GF-D8 (cell line): ENCODE measurements around the gene INAFM2.

Source experiments
- DNase-seq: peaks from one replicate; lab custom pipeline; 2025; lab: John Stamatoyannopoulos, UW

INAFM2 gene

DNA sequence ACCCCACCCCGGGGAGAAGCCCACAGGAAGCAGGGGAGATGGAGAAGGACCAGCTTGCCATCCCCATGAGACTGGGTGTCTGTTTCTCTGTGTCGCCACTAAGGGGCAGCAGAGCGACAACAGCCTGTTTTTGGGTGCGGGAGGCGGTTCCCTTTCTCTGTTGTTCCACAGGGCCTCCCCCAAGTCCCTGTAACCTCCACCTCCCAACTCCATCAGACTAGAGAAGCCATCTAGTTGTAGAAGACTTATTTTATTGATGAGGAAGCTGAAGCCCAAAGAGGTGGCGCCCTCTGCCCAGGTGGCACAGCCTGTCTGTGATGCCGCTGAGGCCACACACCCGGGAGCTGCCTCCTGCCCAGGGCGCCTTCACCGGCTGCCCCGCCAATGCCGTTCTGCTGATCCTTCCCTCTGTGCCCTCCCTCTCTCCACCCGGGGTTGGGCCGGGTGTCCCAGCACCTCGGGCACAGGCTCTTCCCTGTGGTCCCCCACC, 21.2 kb downstream of the INAFM2 start:
- DNase-seq: no peak

GRCh38 chr15:40345225-40345866, 21.9 kb downstream of the INAFM2 start:
- DNase-seq: no peak

DNA sequence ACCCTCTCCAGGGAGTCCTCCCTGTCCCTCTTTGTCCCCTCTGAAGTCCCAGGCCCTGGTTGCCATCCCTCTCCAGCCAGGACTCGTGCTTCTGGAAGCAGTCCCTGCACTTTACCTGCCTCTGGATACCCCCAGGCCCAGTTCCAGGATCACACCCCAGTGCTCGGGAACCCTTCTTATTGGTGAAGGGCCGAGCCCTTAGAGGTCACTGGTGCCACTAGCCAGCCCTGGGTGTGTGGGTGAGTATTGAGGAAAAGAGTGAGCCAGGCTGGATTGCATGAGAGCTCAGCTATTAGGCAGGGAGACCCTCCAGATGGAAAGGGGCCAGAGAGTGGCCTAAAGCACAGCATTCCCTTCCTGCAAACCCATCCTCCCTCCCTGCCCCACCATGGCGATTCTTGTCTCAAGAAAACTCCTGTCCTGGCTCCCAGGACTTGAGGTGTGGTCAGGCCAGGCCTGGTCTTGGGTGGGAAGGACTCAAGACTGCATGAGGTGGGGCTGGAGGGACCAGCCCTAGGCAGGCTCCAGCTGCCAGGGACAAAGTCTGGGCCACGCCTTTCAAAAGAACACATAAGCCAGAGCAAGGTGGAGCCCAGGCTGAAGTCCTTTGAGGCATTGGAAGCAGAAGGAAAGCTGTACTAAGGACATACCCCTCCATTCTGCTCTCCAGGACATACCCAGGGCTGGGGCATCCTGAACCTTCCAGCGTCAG, 22.5 kb downstream of the INAFM2 start:
- DNase-seq: no peak

GRCh38 chr15:40346579-40347558, 23.4 kb downstream of the INAFM2 start:
- no peak for DNase-seq

DNA sequence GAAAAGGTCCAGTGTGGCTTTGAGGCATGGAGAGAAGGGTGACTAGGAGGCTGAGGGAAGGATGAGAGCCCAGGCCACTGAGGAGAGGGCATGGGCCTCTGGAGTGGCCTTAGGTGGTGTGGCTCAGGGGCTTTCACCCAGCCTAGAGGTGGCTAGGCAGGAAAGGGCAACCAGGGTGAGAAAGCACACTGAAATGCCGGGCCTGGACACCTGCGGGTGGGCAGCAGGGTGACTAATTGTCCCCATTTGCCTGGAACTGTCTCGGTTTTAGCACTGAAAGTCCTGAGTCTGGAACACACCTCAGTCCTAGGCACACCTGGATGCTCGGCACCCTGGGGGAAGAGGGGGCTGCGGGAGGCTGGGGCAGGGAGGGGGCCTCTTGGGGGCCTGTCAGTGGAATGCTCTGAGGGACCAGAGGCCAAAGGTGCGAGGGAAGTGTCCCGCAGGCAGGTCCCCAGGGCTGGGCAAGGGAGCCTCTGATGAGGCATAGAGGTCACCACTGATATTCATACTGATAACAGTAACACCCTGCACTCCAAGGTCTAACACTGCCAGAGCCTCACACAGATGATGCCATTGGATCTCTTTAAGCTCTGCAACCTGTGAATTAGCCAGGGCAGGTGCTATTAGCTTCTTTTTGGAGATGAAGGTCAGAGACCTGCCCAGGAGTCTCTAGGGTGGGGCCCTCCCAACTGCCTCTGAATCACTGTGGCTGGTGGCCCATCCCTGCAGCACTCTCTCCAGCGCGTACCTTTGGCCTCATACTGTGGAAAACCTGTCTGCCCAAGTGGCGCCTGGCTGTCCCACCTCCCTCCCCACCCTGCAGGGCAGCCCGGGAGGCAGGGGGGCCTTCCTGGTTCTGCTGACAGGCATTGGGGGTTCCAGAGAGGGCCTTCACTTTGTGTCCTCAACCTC, 24.3 kb downstream of the INAFM2 start:
- no peak for DNase-seq

- no peak for DNase-seq
These were observed 25.0 kb downstream of the INAFM2 start for GRCh38 chr15:40348474-40348870.

DNA sequence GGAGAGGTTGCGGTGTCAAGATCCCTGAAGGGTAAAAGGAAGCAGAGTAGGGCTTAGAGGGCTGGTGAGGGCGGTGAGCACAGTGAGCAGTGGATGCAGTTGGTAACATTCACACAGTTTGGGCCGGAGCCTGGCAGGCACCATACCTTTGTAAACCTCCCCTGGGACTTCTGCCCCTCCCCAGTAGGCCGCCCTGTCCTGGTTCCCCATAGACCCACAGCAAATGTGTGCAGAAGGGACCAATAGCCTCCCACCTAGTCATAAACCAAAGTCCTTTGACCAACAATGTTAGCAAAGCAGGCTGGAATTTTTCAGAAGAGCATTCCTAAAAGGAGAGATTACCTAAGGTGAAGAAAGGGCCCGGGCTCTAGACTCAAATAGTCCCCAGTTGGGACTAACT, 25.7 kb downstream of the INAFM2 start:
- no peak for DNase-seq

DNA sequence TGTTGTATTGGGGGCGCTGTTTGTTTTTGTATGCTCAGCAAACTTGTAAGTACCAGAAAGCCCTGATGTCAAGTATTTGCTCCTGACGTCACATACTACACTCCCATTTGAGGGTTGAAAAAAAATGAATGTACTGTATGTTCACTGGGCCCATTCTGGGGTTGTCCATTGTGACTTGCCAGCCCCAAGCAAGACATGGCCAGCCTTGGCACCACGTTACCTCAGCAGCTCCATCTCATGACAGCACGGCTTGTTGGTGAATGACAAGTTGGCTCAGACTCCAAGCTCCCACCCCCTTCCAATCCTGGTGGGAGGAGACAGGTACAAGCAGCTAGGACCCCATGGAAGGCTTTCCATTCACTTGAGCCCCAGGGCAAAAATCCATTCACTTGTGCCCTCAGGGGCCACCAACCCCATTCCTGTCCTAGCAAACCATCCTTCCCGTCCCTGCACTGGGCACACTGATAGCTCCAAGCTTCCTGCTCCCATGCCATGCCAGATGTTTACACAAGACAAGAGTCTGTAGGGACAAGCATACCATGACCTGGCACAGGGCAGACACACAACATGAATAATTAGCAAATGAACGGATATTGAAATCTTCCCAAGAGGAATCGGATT, 28.9 kb downstream of the INAFM2 start:
- DNase-seq: no peak

- no peak for DNase-seq
These were observed 30.2 kb downstream of the INAFM2 start for GRCh38 chr15:40353697-40354096.

GRCh38 chr15:40354408-40355171, 31.1 kb downstream of the INAFM2 start:
- no peak for DNase-seq

GRCh38 chr15:40355976-40356585, 32.6 kb downstream of the INAFM2 start:
- no peak for DNase-seq

DNA sequence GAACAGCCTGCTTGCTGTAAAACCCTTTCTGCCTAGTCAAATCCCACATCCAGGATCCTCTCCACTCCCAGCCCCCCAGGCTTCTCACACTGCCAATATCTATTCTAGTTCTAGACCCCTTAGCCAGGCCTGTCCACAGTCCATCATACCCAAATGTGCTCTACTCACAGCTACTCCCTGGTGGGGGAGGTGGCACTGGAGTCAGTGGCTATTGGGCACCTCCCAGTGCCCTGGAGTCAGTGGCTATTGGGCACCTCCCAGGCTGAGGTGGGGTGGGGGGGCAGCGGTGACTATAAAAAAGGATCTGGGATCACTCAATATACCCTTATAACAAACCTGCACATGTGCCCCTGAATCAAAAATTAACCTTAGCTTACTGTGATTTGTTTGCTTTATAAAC, 33.8 kb downstream of the INAFM2 start:
- no peak for DNase-seq

DNA sequence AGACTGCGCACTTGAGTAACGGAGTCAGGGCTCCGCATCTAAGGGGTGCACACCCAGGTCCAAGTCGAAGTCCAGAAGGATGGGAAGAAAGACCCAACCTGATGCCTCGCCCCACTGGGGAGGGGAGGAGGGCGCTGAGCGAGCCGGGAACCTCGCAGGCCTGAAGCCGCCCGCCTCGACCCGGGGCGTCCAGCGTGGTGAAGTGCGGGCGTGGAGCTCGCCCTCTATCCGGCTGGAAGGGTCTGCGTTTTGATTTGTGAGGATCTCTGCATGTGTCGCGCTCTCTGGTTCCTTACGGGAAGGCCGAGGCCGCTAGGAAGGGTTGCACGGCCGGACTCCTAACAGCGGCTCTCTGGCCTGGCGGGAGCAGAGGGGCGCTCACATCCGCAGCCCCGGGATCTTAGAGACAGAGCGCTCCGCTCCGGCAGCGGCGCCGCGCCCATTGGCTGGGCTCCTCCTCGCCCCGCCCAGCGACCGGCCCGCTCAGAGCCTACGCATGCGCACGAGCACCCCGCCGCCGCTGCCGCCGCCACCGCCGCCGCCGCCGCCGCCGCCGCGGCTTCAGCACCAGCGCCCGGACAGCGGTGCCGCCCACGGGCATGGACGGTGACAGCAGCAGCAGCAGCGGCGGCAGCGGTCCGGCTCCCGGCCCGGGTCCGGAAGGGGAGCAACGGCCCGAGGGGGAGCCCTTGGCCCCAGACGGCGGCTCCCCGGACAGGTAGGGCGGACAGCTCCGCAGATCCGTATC, 34.4 kb downstream of the INAFM2 start, which contains the start of gene DISP2:
DISP2 (plus strand) TSS at position 497 of the 748 bp plus-strand sequence; CDS start at position 600, 103 bp downstream.
- peak; percentile 13 for DNase-seq

DNA sequence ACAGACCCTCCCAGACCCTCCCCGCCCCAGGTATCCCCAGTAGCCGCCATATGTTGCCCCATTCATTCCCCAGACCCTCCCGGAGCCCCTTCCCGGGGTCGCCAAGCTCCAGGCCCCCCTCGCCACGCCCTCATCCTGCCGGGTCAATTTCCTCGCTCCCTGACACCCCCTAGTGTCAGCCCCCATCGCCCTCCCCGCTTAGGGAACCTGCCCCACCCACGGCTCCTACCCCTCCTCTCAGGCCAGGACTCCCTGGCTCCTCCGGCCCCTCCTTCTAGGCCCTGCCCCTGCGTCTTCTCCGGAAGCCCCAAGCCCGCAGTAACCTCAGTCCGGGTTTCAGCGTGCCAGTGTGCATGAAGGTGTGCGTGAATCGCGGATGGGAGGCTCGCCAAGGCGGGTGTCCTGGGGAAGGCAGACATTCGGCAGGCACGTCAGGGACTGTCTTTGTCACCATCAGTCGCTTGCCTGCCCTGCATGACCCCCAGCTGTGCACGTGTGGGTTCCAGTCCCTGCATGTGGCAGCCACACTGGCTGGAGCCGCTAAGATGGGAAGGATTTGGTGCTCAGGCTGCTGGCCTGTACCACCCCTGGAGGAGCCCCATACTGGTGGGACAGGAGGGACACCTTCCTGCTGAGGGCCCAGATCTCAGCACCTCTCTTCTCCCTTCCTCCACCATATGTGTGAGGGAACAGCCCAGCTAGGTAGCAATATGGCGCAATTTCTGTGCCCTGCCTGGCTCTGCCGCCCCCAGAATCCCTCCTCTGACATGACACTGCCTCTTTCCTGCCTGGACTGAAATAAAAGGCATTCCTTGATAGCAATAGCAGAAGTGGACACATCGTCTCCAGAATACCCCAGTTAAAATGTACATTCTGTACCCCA, 35.2 kb downstream of the INAFM2 start:
- no peak for DNase-seq

DNA sequence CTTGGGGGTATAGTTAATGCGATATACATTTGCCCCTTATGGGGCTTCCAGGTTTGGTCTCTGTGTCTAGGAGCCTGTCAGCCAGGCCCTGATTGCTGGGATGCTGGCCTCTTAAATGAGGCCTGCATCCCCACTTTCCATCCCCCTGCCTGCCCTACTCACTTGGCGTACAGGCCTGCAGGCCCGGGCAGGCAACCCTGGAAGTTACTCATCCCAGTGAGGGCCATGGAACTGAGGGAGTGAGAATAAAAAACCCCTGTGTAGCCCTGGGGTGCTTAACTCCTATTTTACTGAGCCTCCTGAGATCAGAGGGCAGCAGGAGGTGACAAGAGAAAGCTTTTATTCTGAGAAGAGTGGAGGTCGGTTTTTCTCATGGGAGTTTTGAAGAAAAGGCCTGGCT, 36.5 kb downstream of the INAFM2 start:
- DNase-seq: no peak

DNA sequence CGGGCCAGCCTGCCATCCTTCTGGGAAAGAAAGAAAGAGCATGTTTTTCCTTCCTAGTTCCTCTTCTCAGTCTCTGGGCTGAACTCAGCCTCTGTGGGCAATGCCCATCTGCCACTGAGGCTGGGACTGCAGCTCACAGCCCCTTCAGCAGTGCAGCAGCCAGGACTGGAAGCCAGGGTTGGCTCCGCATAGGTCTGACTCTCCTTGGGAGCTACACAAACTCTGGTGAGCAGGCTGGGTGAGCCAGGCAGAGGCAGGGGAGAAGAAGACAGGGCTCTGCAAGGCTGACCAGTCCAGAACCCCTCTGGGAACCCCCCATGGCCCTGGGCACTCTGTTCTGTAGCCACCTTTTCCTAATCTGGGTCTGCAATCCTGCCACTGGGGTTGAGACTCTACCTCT, 38.1 kb downstream of the INAFM2 start:
- DNase-seq: no peak

- no peak for DNase-seq
These were observed 40.1 kb downstream of the INAFM2 start for GRCh38 chr15:40363611-40364010.

GRCh38 chr15:40364251-40364650, 40.8 kb downstream of the INAFM2 start:
- DNase-seq: no peak
